ENCODE results near the gene KRTAP17-1.

The KRTAP17-1 gene

GRCh38 chr17:41339571-41340172 lies 24.2 kb upstream of the KRTAP17-1 start:
- no peak overlapping the region for H3K4me3 ChIP-seq (ENCODE audit: low read depth, low read length)
- DNase-seq (ENCODE audit: low read depth, low spot score): no peak
- in situ Hi-C loops (cut with HindIII; ENCODE audit: low sequenced_read_pairs): no loop called here
- TF ChIP-seq CTCF (IDR thresholded peaks at IDR 0.05; ENCODE audit: low read depth, low read length): no peak

GRCh38 chr17:41338961-41339485 lies 23.5 kb upstream of the KRTAP17-1 start:
- in situ Hi-C loops (cut with HindIII; ENCODE audit: low sequenced_read_pairs): no loop called here
- DNase-seq (ENCODE audit: low read depth, low spot score): no peak
- H3K4me3 ChIP-seq (ENCODE audit: low read depth, low read length): no peak overlapping the region
- no peak for TF ChIP-seq CTCF (IDR thresholded peaks at IDR 0.05; ENCODE audit: low read depth, low read length)

- DNase-seq (ENCODE audit: low read depth, low spot score): no peak
- in situ Hi-C loops (cut with HindIII; ENCODE audit: low sequenced_read_pairs): no loop called here
- no peak for TF ChIP-seq CTCF (IDR thresholded peaks at IDR 0.05; ENCODE audit: low read depth, low read length)
- H3K4me3 ChIP-seq (ENCODE audit: low read depth, low read length): no peak overlapping the region
Observed at GRCh38 chr17:41335747-41336146, 20.2 kb upstream of the KRTAP17-1 start.

- in situ Hi-C loops (cut with HindIII; ENCODE audit: low sequenced_read_pairs): no loop called here
- no peak for TF ChIP-seq CTCF (IDR thresholded peaks at IDR 0.05; ENCODE audit: low read depth, low read length)
- no peak for DNase-seq (ENCODE audit: low read depth, low spot score)
- no peak overlapping the region for H3K4me3 ChIP-seq (ENCODE audit: low read depth, low read length)
Observed at GRCh38 chr17:41334385-41335305, 19.1 kb upstream of the KRTAP17-1 start.

GRCh38 chr17:41333836-41334235 lies 18.3 kb upstream of the KRTAP17-1 start:
- DNase-seq (ENCODE audit: low read depth, low spot score): no peak
- TF ChIP-seq CTCF (IDR thresholded peaks at IDR 0.05; ENCODE audit: low read depth, low read length): no peak
- in situ Hi-C loops (cut with HindIII; ENCODE audit: low sequenced_read_pairs): no loop called here
- H3K4me3 ChIP-seq (ENCODE audit: low read depth, low read length): no peak overlapping the region

GRCh38 chr17:41333098-41333497 lies 17.6 kb upstream of the KRTAP17-1 start:
- in situ Hi-C loops (cut with HindIII; ENCODE audit: low sequenced_read_pairs): no loop called here
- TF ChIP-seq CTCF (IDR thresholded peaks at IDR 0.05; ENCODE audit: low read depth, low read length): no peak
- DNase-seq (ENCODE audit: low read depth, low spot score): no peak
- no peak overlapping the region for H3K4me3 ChIP-seq (ENCODE audit: low read depth, low read length)
